BLaER1 treated with 17β-estradiol and CSF1 and Interleukin-3, amounts not matched to agents 10 nM and 100 nM (cell line): ENCODE measurements around the gene ZBTB39.
"Not testable (repeated sequence)": the region's sequence is repeated elsewhere in the genome, so short reads cannot be mapped to it uniquely, and the experiment has no call there.

Experiments
- H3K27ac ChIP-seq, 11 experiments: shearing (Covaris generic); formaldehyde crosslinking; 2 replicates each; pipeline ENCODE4 v1.8.1; 2022
- H3K27me3 ChIP-seq, 11 experiments: shearing (Covaris generic); formaldehyde crosslinking; 2 replicates each; pipeline ENCODE4 v1.8.1; 2022
- H3K36me3 ChIP-seq, 11 experiments: shearing (Covaris generic); formaldehyde crosslinking; 2 replicates each; pipeline ENCODE4 v1.8.1; 2022
- H3K4me1 ChIP-seq, 10 experiments: shearing (Covaris generic); formaldehyde crosslinking; 2 replicates each; pipeline ENCODE4 v1.8.1; 2022
- H3K4me2 ChIP-seq, 11 experiments: shearing (Covaris generic); formaldehyde crosslinking; 2 replicates each; pipeline ENCODE4 v1.8.1; 2022
- H3K4me3 ChIP-seq, 10 experiments: shearing (Covaris generic); formaldehyde crosslinking; 2 replicates each; pipeline ENCODE4 v1.8.1; 2022
- H3K9ac ChIP-seq, 11 experiments: shearing (Covaris generic); formaldehyde crosslinking; 2 replicates each; pipeline ENCODE4 v1.8.1; 2022
- H3K9me3 ChIP-seq, 11 experiments: shearing (Covaris generic); formaldehyde crosslinking; replicated peaks in 1 of 11; 2 replicates each; pipeline ENCODE4 v1.8.1; 2022
- H4K20me1 ChIP-seq, 11 experiments: shearing (Covaris generic); formaldehyde crosslinking; 2 replicates each; pipeline ENCODE4 v1.8.1; 2022
- Cebpa-rat ChIP-seq, 11 experiments: shearing (Covaris generic); IDR thresholded peaks; 2 replicates each; pipeline ENCODE4 v1.8.1; 2022

Gene ZBTB39

DNA sequence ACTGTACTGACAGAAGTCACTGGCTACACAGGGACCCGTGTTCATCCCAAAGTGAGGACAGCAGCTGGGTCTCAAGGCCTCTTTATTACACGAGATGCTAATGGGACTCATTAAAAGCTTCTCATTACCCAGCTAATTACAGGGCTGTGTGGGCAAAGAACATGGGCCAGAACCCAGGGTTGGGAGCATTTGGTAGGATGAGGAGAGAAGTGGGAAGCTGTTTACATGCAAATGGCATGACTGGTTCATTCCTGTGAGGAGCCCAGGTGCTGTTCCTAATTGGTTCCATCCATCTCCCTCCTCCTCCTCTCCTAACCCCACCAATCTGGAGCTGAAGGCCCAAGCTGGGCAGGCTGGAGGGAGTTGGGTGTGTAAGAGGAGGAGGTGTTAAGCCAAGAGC is 18.9 kb upstream of the ZBTB39 start:
- H3K27ac ChIP-seq: no peak overlapping the region
- no peaks in the 10 kb centered on the region for H3K27me3 ChIP-seq
- no peak overlapping the region for H3K9ac ChIP-seq
- no peak overlapping the region for H3K4me3 ChIP-seq
- no peaks in the 10 kb centered on the region for H3K36me3 ChIP-seq
- H3K4me2 ChIP-seq: no peak overlapping the region
- no peaks in the 10 kb centered on the region for H4K20me1 ChIP-seq
- peaks cover 0 to 16% (median 8%) of the 10 kb centered on the region in 10 experiments; a peak in 12 of 20 replicates for H3K4me1 ChIP-seq
- H3K9me3 ChIP-seq: no peaks in the 10 kb centered on the region
- TF ChIP-seq Cebpa-rat (IDR thresholded peaks at IDR 0.05): no peak

DNA sequence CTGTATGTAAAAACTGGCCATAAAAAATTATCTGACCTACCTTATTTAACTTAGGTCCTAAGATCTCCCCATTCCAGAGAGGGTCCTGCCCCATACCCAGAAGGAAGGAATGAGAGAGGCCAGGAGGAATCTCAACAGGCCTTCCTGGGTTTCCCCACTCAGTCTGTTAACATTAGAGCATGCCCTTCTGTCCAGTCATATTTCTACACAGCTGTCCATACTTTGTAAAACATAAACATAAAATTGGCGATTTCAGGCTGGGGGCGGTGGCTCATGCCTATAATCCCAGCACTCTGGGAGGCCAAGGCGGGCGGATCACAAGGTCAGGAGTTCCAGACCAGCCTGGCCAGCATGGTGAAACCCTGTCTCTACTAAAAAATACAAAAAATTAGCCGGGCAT is 16.0 kb upstream of the ZBTB39 start:
- H3K36me3 ChIP-seq, H3K27ac ChIP-seq, H3K9me3 ChIP-seq, H3K9ac ChIP-seq, H3K27me3 ChIP-seq, H3K4me2 ChIP-seq, H4K20me1 ChIP-seq, H3K4me3 ChIP-seq: not testable (repeated sequence)
- H3K4me1 ChIP-seq: peaks cover 0 to 33% (median 7%) of the 10 kb centered on the region in 10 experiments; a peak in 12 of 20 replicates

DNA sequence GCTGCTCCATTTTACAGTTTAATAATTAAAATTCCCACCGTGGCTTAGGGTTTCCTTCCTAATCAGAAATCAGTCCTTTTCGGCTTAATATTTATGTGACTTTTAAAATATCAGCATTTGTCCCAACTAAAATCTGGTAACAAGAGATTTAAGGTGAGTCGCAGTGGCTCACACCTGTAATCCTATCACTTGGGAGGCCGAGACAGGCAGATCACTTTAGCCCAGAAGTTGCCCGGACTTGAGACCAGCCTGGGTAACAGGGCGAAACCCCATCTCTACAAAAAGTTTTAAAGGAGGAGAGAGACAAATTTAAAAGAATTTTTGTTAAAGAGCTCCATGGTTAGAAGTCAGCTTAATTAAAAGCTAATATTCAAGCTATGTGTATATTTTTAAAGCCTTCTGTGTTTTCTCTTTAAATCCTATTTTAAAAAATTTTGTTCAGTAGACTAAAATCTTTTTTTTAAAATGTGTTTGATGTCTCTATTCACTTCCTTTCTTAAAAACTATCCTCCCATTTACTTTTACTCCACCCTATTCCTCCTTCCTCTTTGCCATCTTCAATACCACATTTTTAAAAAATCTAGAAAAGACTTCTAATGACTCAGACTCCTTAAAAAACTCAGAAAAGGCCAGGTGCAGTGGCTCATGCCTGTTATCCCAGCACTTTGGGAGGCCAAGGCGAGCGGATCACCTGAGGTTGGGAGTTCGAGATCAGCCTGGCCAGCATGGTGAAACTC is 13.8 kb upstream of the ZBTB39 start:
- Histone ChIP-seq H4K20me1 (no peaks in the 10 kb centered on the region), H3K4me2 (peak overlapping the region in 6 of 11 experiments; percentile 5 to 72 (median 54); a peak in 11 of 22 replicates), H3K4me3 (no peak overlapping the region), H3K27me3 (no peaks in the 10 kb centered on the region), H3K9ac (no peak overlapping the region), H3K36me3 (no peaks in the 10 kb centered on the region), H3K4me1 (peaks cover 0 to 25% (median 7%) of the 10 kb centered on the region in 10 experiments; a peak in 11 of 20 replicates), H3K27ac (peak overlapping the region in 3 of 11 experiments; percentile 16 to 38 (median 33); a peak in 2 of 22 replicates), H3K9me3 (no peaks in the 10 kb centered on the region)
- TF ChIP-seq Cebpa-rat (IDR thresholded peaks at IDR 0.05): no peak

DNA sequence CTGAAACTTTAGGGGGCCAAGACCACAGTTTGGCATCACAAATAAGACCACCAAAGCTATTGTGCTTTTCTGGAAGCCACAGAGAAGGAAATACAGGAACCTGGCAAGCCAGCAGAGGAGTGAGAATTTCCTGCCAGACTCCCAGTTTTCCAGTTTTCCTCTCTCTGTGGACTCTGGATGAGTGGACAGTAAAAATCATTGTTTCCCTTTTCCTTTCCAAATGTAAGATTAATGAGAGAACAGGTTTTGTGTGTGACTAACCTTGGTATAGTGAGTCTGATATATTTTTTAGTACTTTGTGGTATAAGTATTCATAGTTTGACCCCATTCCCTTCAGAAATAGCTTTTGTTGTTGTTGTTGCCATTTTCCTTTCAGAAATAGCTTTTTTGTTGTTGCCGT is 12.6 kb upstream of the ZBTB39 start:
- TF ChIP-seq Cebpa-rat (IDR thresholded peaks at IDR 0.05): no peak
- peaks cover 0 to 25% (median 7%) of the 10 kb centered on the region in 10 experiments; a peak in 11 of 20 replicates for H3K4me1 ChIP-seq
- H3K4me2 ChIP-seq: peak overlapping the region in 1 of 11 experiments; percentile 3; a peak in 1 of 22 replicates
- no peaks in the 10 kb centered on the region for H3K27me3 ChIP-seq
- H3K36me3 ChIP-seq: no peaks in the 10 kb centered on the region
- H3K4me3 ChIP-seq: no peak overlapping the region
- H3K27ac ChIP-seq: no peak overlapping the region
- no peaks in the 10 kb centered on the region for H4K20me1 ChIP-seq
- no peaks in the 10 kb centered on the region for H3K9me3 ChIP-seq
- no peak overlapping the region for H3K9ac ChIP-seq

GRCh38 chr12:57018353-57018752 is 12.0 kb upstream of the ZBTB39 start:
- H4K20me1 ChIP-seq, H3K4me2 ChIP-seq, H3K27ac ChIP-seq, H3K9ac ChIP-seq, H3K36me3 ChIP-seq, H3K9me3 ChIP-seq, H3K4me3 ChIP-seq, H3K27me3 ChIP-seq: not testable (repeated sequence)
- peaks cover 0 to 25% (median 7%) of the 10 kb centered on the region in 10 experiments; a peak in 11 of 20 replicates for H3K4me1 ChIP-seq

- Histone ChIP-seq H3K4me1 (peaks cover 0 to 25% (median 7%) of the 10 kb centered on the region in 10 experiments; a peak in 11 of 20 replicates), H3K27ac (no peak within 1 kb of the TSS), H3K36me3 (no peaks in the 10 kb centered on the region), H4K20me1 (no peaks in the 10 kb centered on the region), H3K9ac (no peak within 1 kb of the TSS), H3K27me3 (no peaks in the 10 kb centered on the region), H3K4me2 (no peak within 1 kb of the TSS), H3K9me3 (no peaks in the 10 kb centered on the region), H3K4me3 (no peak within 1 kb of the TSS)
- TF ChIP-seq Cebpa-rat (IDR thresholded peaks at IDR 0.05): no peak
Measured at GRCh38 chr12:57016348-57016747, 10.0 kb upstream of the ZBTB39 start, which contains the start of gene TAC3. Gene TAC3 (minus strand): TSS chr12:57016529. CDS start chr12:57015797, 732 bp downstream.

GRCh38 chr12:57012600-57013465 is 6.5 kb upstream of the ZBTB39 start:
- no peaks in the 10 kb centered on the region for H4K20me1 ChIP-seq
- H3K27me3 ChIP-seq: no peaks in the 10 kb centered on the region
- peaks cover 0 to 14% (median 0%) of the 10 kb centered on the region in 10 experiments; a peak in 7 of 20 replicates for H3K4me1 ChIP-seq
- no peak overlapping the region for H3K4me3 ChIP-seq
- H3K9ac ChIP-seq: no peak overlapping the region
- no peaks in the 10 kb centered on the region for H3K36me3 ChIP-seq
- H3K4me2 ChIP-seq: no peak overlapping the region
- no peak overlapping the region for H3K27ac ChIP-seq
- TF ChIP-seq Cebpa-rat (IDR thresholded peaks at IDR 0.05): no peak
- H3K9me3 ChIP-seq: no peaks in the 10 kb centered on the region

DNA sequence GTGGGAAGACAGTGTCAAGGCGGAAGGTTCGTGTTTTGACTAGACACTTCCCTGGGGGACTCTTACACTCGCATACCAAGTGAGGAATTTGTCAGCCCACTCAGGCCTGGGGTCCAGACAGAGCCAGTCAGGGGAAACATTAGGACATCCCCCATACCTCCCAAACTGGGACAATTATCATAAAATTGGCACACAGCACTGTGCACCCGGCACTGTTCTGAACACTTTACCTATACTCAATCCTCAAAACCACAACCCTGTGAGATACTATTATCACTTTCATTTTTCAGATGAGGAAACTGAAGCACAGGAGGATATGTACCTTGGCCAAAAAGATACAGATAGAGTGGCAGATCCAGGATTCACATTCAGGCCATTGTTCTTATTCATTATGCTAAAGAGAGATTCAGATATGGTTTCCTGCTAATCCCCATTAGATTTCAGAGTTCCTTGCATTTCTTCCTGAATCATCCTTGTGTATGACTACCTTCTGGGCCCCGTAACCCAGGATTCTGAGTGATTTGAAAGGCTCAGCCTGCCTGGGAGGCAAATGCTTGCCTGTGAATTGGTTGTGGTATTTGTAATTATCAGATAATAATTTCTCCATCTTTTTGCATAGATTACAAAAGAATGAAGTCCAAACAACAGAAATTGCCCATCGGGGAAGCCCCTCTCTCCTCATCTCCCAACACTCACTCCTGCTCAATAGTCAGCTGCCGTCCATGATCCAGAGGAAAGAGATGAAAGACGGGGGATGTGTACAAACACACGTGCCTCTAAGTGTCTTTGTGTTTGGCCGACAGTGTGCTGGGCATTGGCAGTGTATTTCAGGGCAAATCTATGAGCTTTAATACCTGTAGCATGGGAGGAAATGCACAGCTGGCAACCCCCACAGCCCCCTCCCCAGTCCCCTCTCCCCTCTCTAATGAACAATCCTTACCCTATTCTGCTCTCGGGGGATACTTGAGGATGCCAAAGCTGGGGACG is 5.4 kb upstream of the ZBTB39 start:
- no peak overlapping the region for H3K27ac ChIP-seq
- H3K4me2 ChIP-seq: no peak overlapping the region
- H3K4me3 ChIP-seq: no peak overlapping the region
- no peak overlapping the region for H3K9ac ChIP-seq
- no peaks in the 10 kb centered on the region for H3K36me3 ChIP-seq
- no peaks in the 10 kb centered on the region for H3K9me3 ChIP-seq
- H3K4me1 ChIP-seq: peaks cover 0 to 25% (median 6%) of the 10 kb centered on the region in 10 experiments; a peak in 17 of 20 replicates
- no peak for TF ChIP-seq Cebpa-rat (IDR thresholded peaks at IDR 0.05)
- no peaks in the 10 kb centered on the region for H4K20me1 ChIP-seq
- no peaks in the 10 kb centered on the region for H3K27me3 ChIP-seq
